ENCODE data around the gene YARS1.

Gene YARS1

DNA sequence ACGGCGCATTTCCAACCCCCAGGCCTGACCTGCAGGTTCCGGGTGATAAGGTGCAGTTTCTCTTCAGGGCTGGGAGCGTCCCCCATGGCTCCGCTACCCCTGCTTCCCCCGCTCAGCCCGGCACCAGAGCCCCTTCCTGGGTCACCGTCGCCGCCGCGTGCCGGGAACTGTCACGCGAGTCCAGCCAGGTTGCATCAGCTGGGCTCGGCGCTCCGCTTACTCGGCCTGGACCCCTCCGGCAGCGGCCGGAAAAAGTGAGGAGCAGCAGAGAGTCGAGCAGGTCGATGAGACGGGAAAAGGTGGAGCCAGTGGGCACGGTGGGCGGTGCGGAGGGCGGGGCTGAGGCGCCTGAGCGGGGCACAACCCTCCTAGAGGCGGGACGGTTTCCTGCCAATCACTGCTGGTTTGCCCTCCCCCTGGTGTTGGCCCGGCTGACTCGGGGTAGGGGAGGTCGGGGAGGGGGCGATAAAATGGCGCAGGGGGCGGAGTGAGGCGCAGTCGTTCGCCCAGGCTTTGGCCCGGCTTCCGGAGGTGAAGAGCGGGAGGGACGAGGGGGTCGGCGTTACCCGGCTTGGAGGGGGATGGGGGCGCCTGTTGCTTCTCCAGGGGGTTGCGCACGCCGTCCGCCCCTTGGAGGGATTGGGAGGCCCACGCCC lies at the start of gene YARS1, which contains the start of gene S100PBP:
TSS of gene YARS1 (minus strand) at position 200 of the 656 bp plus-strand sequence. CDS start at position 86, 114 bp downstream.
TSS of gene S100PBP (plus strand) at position 495 of the 656 bp plus-strand sequence. CDS start 8,447 bp downstream, outside the sequence.
- peak; percentile 99 to 100 for DNase-seq

DNA sequence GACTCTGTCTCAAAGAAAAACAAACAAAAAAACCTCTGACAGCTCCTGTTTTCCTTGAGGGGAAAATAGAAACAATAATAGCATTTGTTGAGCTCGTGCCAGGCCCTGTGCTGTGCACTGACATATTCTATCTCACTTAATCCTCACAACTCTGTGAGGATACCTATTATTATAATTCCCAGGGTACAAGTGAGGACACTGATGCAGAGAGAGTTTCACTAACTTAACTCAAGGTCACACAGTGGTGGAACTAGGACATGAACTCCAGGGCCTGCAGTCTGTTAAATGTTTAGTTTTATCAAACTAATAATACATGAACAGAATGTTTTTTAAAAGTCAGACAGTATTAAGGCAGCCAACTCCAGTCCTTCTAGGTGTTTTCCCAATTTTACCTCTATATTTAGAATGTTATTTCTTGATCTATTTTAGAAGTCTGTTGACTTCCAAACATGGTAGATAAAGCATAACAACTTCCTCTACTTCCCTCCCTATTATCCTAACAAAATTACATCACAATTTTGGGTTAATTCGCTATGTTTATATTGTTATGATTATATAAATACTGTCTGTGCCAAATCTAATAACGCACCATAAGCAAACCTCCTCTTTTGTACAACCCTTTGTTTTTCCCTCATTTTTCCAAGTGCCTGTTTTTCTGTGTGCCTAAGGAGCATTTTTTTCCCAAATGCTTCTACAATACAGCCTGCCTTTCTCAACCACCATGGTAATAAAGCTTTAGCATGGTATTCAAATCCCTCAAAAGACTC lies 48.7 kb upstream of the YARS1 start:
- no peak for DNase-seq

DNA sequence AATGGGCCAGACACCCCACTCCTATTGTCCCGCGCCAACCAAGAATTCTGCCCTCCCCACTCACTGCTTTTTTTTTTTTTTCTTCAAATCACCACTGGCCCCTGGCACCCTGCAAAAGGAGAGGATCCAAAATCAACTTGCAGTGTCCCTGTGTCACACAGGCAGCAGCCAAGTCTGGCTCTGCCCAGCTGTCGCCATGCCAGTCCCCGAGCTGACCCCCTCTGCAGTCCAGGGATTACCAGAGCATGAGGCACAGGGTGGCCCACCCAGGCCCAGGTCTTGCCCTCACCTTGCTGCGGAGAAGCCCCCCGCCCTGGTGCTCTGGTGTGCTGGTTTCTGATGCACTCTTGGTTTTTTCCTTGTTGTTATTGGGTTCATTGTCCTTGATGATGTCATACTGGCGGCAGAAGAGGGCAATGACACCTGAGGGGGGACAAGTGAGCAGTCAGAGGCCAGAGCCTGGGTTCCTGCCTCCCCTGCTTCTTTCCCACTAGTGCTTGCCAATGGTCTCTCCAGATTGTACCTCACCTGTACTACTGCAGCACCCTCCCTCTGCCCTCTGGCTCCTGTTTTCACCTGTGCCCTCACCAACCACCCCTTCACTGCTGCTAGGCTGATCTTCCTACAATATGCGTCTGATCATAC lies 47.3 kb upstream of the YARS1 start:
- no peak for DNase-seq

DNA sequence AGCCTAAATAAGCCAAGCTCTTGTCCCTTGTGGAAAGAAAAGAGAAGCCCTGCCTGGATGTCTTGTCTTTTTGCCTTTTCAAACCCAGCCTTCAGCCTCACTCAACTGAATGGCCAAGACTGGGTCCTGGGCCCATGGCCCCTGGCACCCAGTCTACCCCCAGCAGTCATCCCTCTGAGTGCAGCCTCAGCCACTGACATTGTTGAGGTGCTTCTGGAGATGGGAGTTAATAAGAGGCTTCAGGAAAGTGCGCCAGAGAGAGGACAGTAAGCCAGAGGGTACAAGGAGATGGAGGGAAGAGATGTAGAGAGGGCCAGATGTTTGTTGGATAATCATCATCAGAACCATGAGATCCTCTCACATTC lies 46.7 kb upstream of the YARS1 start:
- DNase-seq, result no peak

DNA sequence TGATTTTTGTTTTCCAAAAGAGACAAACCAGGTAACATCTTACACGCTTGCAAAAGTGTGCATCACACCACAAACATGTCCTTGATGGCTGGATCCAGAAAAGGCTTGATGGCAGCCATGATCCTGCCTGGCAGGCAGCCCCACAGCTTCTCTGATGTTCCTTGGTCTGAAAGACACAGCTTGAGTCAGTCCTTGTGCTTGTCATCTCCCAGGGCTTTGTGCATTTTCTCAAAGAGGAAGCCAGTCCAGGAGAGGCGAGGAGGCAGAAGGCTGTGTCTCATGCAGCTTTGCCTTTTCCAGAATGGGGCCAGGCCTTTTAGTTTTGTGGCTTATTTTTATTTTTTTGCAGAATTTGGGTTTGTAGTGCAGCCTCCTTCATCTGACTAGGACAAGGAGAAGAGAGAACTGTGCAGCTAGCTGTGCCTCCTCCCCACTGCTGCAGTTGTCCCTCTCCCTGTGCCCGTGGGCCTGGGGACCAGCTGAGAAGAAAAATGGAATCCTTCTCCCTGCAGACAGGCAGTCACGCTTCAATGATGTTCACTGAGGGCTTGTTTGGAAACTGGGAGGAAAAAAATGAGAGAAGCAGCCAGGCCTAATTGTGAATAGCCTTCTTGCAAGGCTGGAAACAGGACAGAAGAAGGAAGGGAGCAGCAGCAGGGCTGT lies 46.2 kb upstream of the YARS1 start:
- DNase-seq, result no peak

DNA sequence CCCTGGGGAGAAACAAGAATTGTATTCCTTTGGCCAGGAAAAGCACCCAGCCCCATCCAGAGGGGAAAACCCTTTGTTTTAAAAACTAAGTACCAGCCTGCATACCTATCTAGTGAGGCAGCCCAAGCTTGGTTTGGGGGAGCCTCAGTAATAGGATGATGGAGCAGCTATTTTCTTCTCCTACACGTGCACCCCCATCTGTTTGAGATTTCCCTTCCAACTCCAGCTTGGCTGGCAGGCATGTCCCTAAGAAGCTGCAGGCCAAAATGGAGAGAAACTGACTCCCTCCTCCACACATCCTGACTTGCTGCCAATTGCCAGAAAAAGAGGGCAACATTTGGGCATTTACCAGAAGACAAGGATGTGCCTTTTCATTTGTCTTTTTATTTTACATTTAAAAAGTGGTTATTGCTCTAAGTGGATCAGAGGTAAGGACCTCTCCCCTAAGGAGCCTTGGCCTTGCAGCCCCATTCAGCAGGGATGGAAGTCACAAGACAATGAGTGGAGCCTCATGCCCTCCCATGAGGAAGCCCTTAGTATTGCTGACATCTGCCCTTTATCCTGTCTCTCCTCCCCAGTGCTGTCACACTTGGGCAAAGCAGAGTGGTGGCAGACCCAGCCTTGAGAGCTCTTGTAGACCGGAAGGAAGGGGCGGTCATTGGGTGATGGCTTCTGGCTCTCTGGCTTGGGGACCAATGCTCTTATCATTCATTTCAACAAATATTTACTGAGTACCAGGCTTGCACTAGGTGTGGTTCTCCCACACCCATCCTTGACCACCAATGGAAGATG lies 44.9 kb upstream of the YARS1 start:
- no peak for DNase-seq

DNA sequence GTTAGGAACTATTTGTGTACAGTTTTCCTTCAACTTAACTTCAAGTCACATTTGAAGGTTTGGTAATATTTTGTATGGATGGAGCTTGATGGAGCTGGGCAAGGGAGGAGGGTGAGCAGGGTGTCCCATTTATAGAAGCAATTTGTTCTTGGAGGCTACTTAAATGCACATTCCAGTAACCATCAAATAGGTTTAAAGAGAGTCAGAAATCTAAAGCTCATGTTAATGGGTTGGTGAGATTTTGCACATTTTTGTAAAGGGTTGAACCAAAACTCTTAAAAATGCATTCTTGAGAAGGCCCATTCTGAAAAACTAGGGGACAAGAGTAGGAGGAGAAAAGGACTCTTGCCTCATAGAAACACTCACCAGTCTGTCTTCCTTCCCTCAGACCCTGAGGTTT lies 43.4 kb upstream of the YARS1 start:
- no peak for DNase-seq

DNA sequence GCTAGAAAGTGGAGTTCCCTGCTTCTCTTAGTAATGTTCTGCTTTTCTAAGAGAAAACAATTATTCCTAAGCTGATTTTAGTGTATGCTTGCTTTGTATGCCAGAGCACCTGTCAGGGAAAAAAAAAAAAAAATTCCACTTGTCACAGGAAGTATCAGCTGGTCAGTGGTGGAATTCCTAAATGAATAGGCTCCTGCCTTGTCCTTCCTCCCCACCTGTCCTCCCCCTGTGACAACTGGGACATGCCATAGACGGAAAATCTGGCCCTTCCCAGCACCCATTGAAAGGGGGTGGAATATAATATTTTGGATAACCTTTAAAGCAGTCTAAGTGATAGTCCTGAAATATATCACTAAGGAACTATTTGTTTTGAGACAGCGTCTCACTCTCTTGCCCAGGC lies 42.8 kb upstream of the YARS1 start:
- no peak for DNase-seq

DNA sequence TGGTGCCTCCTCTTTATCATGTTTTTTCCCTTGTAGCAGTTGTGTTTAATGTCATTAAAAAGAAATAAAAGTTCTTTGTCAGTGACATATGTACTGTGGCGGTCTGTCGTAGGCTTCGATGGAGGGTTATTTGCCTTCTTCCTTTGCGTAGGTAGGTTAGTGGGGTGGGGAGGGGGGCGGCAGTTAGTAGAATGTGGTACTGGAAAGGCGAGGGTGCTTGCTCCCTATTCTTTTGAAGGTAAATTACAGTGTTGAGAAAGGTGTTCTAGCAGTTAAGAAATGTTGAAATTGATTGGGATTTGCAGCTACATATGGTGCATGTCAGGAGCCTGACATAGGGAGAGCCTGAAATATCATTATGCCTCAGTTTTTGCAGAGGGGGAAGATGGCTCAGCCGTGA lies 41.6 kb upstream of the YARS1 start:
- DNase-seq, result no peak

DNA sequence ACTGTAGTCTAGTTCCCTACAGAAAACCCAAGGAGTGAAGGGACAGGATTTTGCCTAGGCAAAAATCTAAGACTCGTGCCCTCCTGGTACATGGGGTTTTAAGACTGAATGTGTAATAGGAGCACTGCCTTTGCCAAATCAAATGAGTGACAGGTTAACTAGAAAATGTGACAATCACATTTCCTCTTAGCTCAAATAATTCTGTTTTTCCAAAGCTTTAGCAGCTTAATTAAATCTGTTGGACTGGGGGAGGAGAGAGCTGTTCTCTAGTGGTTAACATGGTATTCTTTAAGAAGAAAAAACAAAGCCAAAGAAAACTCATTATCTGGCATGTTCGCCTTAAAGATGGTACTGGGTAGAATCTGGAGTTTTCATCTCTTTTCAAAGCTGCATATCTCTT lies 41.0 kb upstream of the YARS1 start:
- DNase-seq, result no peak

DNA sequence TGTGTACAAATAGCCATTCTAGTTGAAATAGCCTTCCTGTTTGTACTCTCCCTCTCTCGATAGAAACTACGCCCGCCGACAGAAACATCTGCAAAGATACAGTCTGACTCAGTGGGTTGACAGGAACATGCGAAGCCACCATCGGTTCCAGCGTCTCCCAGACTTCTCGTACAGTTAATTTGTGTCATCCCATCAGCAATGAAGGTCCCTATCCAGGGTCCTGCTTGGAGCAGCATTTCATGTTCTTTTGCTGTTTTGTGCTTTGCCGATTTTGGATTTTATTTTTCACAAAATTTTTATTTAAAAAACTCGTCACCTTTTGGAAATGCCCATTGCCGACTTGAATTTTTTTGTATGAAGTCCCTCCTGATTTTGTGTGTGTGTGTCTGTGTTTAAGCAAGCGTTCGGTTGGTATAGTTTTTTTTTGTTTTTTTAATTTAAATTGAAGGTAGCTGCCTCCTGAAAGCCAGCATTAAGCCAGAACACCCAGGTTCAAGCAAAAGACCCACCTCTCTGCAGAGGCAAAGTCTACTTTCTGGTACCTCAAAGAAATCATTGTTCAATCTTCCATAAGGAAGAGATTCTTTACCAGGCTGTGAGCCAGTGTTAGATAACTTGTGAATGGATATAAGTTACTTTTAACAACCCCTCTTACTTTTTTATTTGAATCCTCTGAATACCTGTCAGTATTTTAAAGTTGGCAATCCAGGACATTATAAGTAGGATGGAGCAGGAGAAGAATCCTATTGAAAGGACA lies 38.9 kb upstream of the YARS1 start:
- no peak for DNase-seq

DNA sequence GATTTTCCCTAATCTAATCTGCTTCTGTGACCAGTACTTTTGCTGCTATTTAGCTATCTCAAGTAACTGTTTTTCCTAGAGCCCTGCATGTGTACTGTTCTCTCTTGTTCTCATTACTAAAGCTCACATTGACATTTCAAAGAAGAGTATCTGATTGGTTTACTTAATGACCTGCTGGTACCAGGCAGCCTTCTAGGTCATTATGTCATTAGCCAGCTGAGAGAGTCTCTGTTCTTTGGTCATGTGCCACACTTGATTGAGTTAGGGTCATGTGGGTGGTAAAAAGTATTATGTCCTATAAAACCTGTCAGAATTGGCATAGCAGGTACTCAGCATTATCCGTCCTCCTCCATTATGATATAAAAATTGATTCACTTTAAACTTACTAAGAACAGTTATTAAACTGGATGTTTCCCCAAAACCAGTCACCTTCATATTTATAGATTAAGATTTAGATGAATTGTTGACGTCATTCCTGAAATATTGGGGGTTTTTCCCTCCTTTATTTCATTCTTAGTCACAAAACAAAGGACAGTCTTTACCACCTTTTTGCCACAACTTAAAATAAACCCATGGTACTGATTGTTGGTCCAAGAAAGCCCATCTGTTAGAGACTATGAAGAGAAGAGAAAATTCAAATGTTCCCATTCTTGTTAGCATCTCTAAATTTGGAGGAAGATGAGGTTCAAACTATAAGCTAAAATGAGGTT lies 31.4 kb upstream of the YARS1 start:
- no peak for DNase-seq

DNA sequence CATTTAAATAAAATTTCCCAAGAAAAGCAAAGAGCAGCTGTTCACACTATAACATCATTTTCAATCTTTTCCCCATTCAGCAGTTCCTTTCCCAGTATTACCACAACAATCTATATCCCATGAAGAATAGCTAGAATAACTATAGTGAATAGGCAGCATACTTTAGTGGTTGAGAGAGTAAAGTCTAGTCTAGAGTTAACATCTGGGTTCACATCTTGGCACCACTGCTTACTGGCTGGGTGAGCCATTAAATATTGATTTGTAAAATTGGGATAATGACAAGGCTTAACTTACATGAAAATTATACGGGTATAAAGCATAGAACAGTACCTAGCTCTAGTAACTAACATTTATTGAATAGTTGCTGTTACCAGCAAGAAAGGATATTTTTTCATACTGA lies 14.7 kb upstream of the YARS1 start:
- DNase-seq, result no peak

DNA sequence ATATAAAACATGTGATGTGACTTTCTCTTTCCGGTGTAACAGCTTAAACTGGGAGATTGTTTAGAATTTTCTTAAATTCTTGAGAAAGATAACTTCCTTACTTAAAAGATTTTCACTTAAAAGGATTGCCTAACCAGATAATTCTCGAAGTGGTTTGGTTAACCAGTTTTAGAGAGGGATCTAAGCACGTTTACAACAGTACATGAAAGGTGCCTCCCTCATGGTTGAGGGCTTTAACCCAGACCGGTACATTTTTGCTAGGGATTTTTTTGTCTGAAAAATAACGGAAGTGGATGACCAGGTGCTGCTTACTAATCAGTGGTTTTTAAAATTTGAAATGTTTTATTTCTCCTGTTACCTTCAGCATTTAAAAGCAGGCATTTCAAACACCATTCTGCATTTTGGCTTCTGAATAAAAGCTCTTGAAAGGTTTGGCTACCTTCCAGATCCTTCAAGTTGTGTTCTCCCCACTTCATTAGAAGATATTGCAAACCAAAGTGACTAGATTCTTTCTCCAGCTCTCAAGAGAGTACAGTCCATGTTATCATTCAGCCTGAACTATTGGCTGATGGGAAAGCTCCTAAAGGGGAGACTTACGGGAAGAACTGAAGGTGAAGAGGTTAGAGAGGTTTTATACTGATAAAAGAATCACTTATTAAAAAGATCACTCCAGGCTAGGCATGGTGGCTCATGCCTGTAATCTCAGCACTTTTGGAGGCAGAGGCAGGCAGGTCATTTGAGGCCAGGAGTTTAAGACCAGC lies 13.1 kb upstream of the YARS1 start:
- no peak for DNase-seq

DNA sequence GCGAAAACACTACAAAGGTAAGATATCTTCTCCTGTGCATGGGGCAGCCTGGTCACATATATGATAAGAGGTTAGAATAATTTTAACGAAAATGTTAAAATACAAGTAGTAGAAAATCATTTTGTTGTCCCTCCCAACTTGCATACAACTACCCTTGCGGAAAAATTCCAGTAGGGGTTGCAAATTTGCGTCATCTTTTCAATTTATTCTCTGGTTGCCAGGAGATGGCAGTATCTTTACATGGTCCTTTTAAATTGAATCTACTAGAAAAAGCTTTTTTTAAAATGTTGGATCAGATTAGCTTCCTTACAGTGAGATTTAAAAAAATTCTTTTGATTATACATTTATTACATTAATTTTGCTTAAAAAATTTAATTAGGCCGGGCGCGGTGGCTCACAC lies 11.2 kb upstream of the YARS1 start:
- no peak for DNase-seq

DNA sequence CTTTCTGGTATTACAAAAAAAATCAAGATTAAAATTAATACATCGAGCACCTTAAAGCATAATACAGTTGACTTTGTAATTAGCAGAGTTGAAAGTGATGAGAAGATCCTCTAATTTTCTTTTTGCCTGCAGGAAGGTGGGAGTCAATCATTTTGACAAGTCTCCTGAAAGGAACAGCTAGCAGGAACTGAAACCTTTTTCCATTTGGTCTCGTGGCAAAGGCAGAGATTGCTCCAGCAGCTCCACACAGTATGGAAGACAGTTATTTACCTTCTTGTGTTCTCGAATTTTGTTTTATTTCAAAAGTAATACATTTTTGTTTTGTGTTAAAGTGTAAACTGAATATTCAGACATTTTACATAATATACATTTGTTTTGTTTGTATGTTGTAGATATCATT lies 8.0 kb upstream of the YARS1 start:
- no peak for DNase-seq

DNA sequence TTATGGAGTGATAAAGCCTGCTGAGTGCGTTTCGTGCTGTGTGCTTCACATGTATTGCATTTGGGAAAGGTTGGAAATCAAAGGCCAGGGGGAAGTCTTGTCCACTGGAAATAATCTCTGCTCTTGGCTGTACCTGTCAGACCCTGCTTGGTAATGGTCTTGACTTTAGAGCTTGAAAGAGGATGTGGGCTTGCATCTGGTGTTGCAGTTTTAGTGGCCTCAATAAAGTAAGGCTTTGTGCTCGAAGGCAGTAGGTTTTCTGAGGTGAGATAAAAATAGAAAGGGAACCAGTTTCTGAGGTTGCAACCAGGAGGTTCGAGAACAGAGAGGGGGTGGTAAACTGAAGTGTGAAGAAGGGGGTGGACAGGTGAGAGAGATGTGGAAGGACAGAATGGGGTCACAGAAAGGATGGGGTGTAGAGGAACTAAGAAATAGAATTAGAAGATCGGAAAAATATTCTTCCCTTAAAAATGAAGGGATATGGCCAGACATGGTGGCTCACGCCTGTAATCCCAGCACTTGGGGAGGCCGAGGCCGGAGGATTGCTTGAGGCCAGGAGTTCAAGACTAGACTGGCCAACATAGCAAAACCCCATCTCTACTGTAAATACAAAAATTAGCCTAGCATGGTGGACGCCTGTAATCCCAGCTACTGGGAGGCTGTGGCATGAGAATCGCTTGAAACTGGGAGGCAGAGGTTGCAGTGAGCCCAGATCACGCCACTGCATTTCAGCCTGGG lies 1.8 kb upstream of the YARS1 start:
- DNase-seq, result no peak

DNA sequence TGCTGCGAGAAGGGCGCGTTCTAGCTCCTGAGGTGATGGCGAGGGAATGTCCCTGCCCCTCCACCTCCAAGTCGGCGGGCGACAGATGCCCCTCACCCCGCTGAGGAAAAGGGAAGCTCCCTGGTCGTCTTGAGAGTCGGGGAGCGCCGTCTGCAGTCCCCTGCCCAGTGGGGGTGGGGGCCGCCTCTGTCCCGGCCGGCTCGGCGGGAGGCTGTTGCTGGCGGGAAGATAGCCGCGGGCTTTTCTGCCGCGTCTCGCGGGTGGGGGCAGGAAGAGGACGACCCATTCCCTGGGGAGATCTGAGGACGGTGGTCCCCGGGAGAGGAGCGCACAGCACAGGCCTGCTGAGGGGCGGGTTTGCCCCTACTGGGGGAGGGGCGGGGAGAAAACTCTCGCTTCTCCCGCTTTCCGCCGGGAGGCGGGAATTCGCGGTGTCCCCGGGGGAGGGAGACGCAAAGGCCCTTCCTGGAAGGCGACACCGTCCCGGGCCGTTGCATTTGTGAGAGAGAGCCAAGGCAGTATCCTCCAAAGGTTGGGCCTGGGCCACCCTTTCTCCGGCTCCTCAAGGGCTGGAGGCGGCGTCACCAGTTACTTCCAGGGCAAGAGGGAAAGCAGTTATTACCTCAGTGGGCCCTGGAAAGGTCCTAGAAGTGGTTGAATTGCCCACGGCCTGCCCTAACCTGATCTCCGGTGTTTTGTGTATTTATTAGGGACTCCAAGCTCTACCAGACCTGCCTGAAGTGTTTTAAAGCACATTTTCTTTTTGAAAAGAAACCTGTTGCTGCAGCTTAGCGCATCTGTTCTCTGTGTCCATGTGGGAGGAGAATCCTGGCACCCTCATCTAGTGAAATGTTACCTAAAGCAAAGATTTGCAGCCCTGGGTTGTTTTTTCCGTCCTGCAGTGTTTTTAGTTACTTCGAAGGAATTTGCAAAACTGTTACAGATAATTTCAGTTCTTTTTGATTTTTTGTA lies 943 bp upstream of the YARS1 start:
- DNase-seq, result peak in 1 of 2 donors; percentile 35

Measured in stimulated activated CD4-positive, alpha-beta T cell treated with anti-CD3 and anti-CD28 coated beads, Interleukin-2, amount 100 ng/mL, for 48 hours (primary cell).